HEK293 (cell line): ENCODE data around the gene ABHD17A.

Source experiments
- CTCF ChIA-PET: fragments of 350-600 bp; formaldehyde crosslinking; extraction: SDS; loops from one replicate; lab custom pipeline; 2021; ENCODE audit warnings: antibody characterized with exemption; lab: Yijun Ruan, JAX
- POLR2A ChIA-PET: fragments of 300-600 bp; formaldehyde crosslinking; extraction: SDS; loops from one replicate; lab custom pipeline; 2020; ENCODE audit warnings: antibody characterized with exemption, inconsistent platforms; lab: Yijun Ruan, JAX
- H3K27ac ChIP-seq: fragments of 200-500 bp; sonication (Bioruptor generic); 2 replicates; pipeline ENCODE4 v1.5.1; 2014; ENCODE audit warnings: low read depth, low read length, control low read depth, inconsistent platforms; ENCODE audit errors: extremely low read depth
- H3K36me3 ChIP-seq, 2 experiments: fragments of 200-500 bp in 1 of 2; sonication (Bioruptor generic) in 1 of 2; 1 replicate in 1 of 2; 2 replicates in 1 of 2; pipeline ENCODE4 v1.5.1; 2014 to 2017; ENCODE audit warnings: inconsistent platforms in 2 of 2, low read length in 2 of 2; ENCODE audit not compliant: control insufficient read depth in 2 of 2, insufficient read depth in 1 of 2
- H3K4me1 ChIP-seq: fragments of 200-500 bp; sonication (Bioruptor generic); 2 replicates; pipeline ENCODE4 v1.5.1; 2014; ENCODE audit warnings: mild to moderate bottlenecking, low read length, inconsistent platforms; ENCODE audit not compliant: control insufficient read depth, insufficient read depth
- H3K4me3 ChIP-seq: 2 replicates; pipeline ENCODE4 v1.5.1; 2011; ENCODE audit warnings: low read depth, mild to moderate bottlenecking, control low read depth, low read length, moderate library complexity
- H3K9me3 ChIP-seq: fragments of 200-500 bp; sonication (Bioruptor generic); 2 replicates; pipeline ENCODE4 v1.5.1; 2014; ENCODE audit warnings: low read depth, low read length, inconsistent platforms; ENCODE audit not compliant: control insufficient read depth, insufficient read depth
- HOXC10 ChIP-seq: sonication (generic); formaldehyde crosslinking; IDR thresholded peaks from 2 replicates; pipeline ENCODE4 v1.8.1; 2023; ENCODE audit warnings: mild to moderate bottlenecking, missing genetic modification reagents
- KLF7 ChIP-seq: fragments of 450-650 bp; formaldehyde crosslinking; IDR thresholded peaks from 2 replicates; pipeline ENCODE4 v1.5.1; 2016; ENCODE audit warnings: missing biosample characterization, missing genetic modification characterization, borderline replicate concordance
- PRDM6 ChIP-seq: fragments of 450-650 bp; formaldehyde crosslinking; IDR thresholded peaks from 2 replicates; pipeline ENCODE4 v1.5.1; 2017; ENCODE audit warnings: missing biosample characterization, missing genetic modification characterization
- RBAK ChIP-seq: fragments of 450-650 bp; formaldehyde crosslinking; IDR thresholded peaks from 2 replicates; pipeline ENCODE4 v1.5.1; 2016; ENCODE audit warnings: missing biosample characterization, missing genetic modification characterization
- SCRT1 ChIP-seq: fragments of 450-650 bp; formaldehyde crosslinking; IDR thresholded peaks from 2 replicates; pipeline ENCODE4 v1.5.1; 2016; ENCODE audit warnings: missing biosample characterization, missing genetic modification characterization, borderline replicate concordance
- SETDB1 ChIP-seq: IDR thresholded peaks from one replicate; pipeline ENCODE4 v1.6.1; 2017; ENCODE audit warnings: mild to moderate bottlenecking, low read length, moderate library complexity, mixed read lengths; ENCODE audit not compliant: insufficient read length
- WT1 ChIP-seq: fragments of 450-650 bp; formaldehyde crosslinking; IDR thresholded peaks from 2 replicates; pipeline ENCODE4 v1.5.1; 2016; ENCODE audit warnings: missing biosample characterization, missing genetic modification characterization
- YY1 ChIP-seq: fragments of 450-650 bp; formaldehyde crosslinking; IDR thresholded peaks from 2 replicates; pipeline ENCODE4 v1.5.1; 2018; ENCODE audit warnings: missing biosample characterization, missing genetic modification characterization
- ZBTB17 ChIP-seq: fragments of 450-650 bp; formaldehyde crosslinking; IDR thresholded peaks from 2 replicates; pipeline ENCODE4 v1.5.1; 2016; ENCODE audit warnings: missing biosample characterization, missing genetic modification characterization
- ZBTB7A ChIP-seq: fragments of 450-650 bp; formaldehyde crosslinking; IDR thresholded peaks from 2 replicates; pipeline ENCODE4 v1.5.1; 2016; ENCODE audit warnings: low read depth, missing biosample characterization, missing genetic modification characterization
- ZEB2 ChIP-seq: fragments of 450-650 bp; formaldehyde crosslinking; IDR thresholded peaks from 2 replicates; pipeline ENCODE4 v1.5.1; 2016; ENCODE audit warnings: missing biosample characterization, missing genetic modification characterization
- ZIC2 ChIP-seq: fragments of 450-650 bp; formaldehyde crosslinking; IDR thresholded peaks from 2 replicates; pipeline ENCODE4 v1.5.1; 2016; ENCODE audit warnings: missing biosample characterization, missing genetic modification characterization
- ZNF121 ChIP-seq: fragments of 450-650 bp; formaldehyde crosslinking; IDR thresholded peaks from 2 replicates; pipeline ENCODE4 v1.5.1; 2016; ENCODE audit warnings: missing biosample characterization, missing genetic modification characterization
- ZNF133 ChIP-seq: fragments of 450-650 bp; formaldehyde crosslinking; IDR thresholded peaks from 2 replicates; pipeline ENCODE4 v1.5.1; 2016; ENCODE audit warnings: missing biosample characterization, missing genetic modification characterization
- ZNF169 ChIP-seq: fragments of 450-650 bp; formaldehyde crosslinking; IDR thresholded peaks from 2 replicates; pipeline ENCODE4 v1.5.1; 2016; ENCODE audit warnings: missing biosample characterization, missing genetic modification characterization
- ZNF19 ChIP-seq: fragments of 450-650 bp; formaldehyde crosslinking; IDR thresholded peaks from 2 replicates; pipeline ENCODE4; 2016; ENCODE audit warnings: missing biosample characterization, missing genetic modification characterization, low read depth
- ZNF404 ChIP-seq: fragments of 450-650 bp; formaldehyde crosslinking; IDR thresholded peaks from 2 replicates; pipeline ENCODE4 v1.5.1; 2017; ENCODE audit warnings: missing biosample characterization, missing genetic modification characterization
- ZNF488 ChIP-seq: fragments of 450-650 bp; formaldehyde crosslinking; IDR thresholded peaks from 2 replicates; pipeline ENCODE4 v1.5.1; 2016; ENCODE audit warnings: missing biosample characterization, missing genetic modification characterization
- ZNF558 ChIP-seq: fragments of 450-650 bp; formaldehyde crosslinking; IDR thresholded peaks from 2 replicates; pipeline ENCODE4 v1.5.1; 2016; ENCODE audit warnings: missing biosample characterization, missing genetic modification characterization
- ZSCAN4 ChIP-seq: fragments of 450-650 bp; formaldehyde crosslinking; IDR thresholded peaks from 2 replicates; pipeline ENCODE4 v1.5.1; 2017; ENCODE audit warnings: missing biosample characterization, missing genetic modification characterization
- TF ChIP-seq, protein P1 (sequence below): fragments of 450-650 bp; formaldehyde crosslinking; IDR thresholded peaks from 2 replicates; pipeline ENCODE4 v1.5.1; 2016; ENCODE audit warnings: missing biosample characterization, missing genetic modification characterization

ABHD17A gene

DNA sequence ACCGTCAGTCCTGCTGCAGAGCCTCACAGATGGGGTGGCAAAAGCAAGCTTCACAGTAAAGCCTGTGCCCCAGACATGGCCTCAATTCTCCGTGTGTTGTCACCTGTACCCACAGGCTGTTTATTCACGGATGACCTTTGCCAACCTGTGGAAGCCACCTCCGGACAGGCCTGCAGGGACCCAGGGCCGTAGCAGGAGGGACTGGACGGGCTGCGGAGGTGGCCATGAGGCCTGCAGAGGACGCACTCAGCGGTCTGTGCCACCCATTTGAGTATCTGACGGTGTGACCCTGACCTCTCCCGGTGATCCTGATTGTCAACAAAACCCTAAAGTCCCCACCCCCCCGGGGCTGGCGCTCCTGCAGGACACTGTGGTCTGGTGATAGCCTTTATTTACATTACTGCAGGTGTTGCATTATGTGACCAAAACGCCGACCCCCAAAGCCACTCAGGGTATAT is 14.1 kb downstream of the ABHD17A start:
- no peak overlapping the region for H3K4me3 ChIP-seq

GRCh38 chr19:1868971-1869370 is 16.3 kb downstream of the ABHD17A start:
- ChIA-PET CTCF (interaction anchor here (0.7 to 1.1 kb wide), 6 partner anchors 16 to 393 kb away, joined by 3 to 5 read pairs (median 3); no protein-coding TSS in a partner anchor), POLR2A (interaction anchor here (0.6 kb wide), 1 partner anchor 16 kb away, joined by 3 read pairs; the partner anchor contains the start of gene ABHD17A)
- Histone ChIP-seq H3K9me3 (no peaks in the 10 kb centered on the region), H3K4me1 (peaks cover 5% of the 10 kb centered on the region), H3K36me3 (peaks cover 0 to 18% of the 10 kb centered on the region in 2 experiments; a peak in 2 of 3 replicates), H3K4me3 (no peak overlapping the region), H3K27ac (no peak overlapping the region)
- TF ChIP-seq ZBTB7A (tag by site-specific recombination) = no peak
- TF ChIP-seq ZIC2 = no peak
- no peak for TF ChIP-seq ZBTB17
- TF ChIP-seq ZEB2 (tag by site-specific recombination) = peak; percentile 34; the same call in 1 of the 2 replicates

More for the DNA sequence above, 14.1 kb downstream of the ABHD17A start:
- peaks cover 10% of the 10 kb centered on the region for H3K4me1 ChIP-seq
- peaks cover 0 to 18% of the 10 kb centered on the region in 2 experiments; a peak in 2 of 3 replicates for H3K36me3 ChIP-seq
- CTCF ChIA-PET = no interaction called here
- no peak overlapping the region for H3K27ac ChIP-seq
- no peaks in the 10 kb centered on the region for H3K9me3 ChIP-seq
- POLR2A ChIA-PET = interaction anchor here (1.0 kb wide), 1 partner anchor 13 kb away, joined by 3 read pairs; no protein-coding TSS in a partner anchor
- TF ChIP-seq WT1 (no peak), ZNF133 (tag by site-specific recombination) (peak; percentile 89), ZNF404 (tag by site-specific recombination) (no peak), SETDB1 (no peak), KLF7 (tag by site-specific recombination) (no peak), ZNF488 (tag by site-specific recombination) (no peak), SCRT1 (tag by site-specific recombination) (0 out of 2 replicates have a peak, but pooled peaks have one; percentile 17), ZNF169 (no peak), YY1 (tag by site-specific recombination) (no peak), ZSCAN4 (tag by site-specific recombination) (no peak), HOXC10 (CRISPR knock-in tag) (no peak), PRDM6 (tag by site-specific recombination) (no peak), RBAK (tag by site-specific recombination) (no peak), ZNF558 (tag by site-specific recombination) (no peak), ZNF19 (tag by site-specific recombination) (no peak)

GRCh38 chr19:1867349-1867724 is 18.0 kb downstream of the ABHD17A start:
- H3K27ac ChIP-seq = no peak overlapping the region
- no peak overlapping the region for H3K4me3 ChIP-seq
- ChIA-PET CTCF (no interaction called here), POLR2A (interaction anchor here (0.7 kb wide), 1 partner anchor 398 kb away, joined by 3 read pairs; no protein-coding TSS in a partner anchor)
- H3K4me1 ChIP-seq = no peaks in the 10 kb centered on the region
- peaks cover 0 to 5% of the 10 kb centered on the region in 2 experiments; a peak in 2 of 3 replicates for H3K36me3 ChIP-seq
- no peaks in the 10 kb centered on the region for H3K9me3 ChIP-seq
- TF ChIP-seq ZNF121 (tag by site-specific recombination) = peak; percentile 99
- TF ChIP-seq, protein P1, sequence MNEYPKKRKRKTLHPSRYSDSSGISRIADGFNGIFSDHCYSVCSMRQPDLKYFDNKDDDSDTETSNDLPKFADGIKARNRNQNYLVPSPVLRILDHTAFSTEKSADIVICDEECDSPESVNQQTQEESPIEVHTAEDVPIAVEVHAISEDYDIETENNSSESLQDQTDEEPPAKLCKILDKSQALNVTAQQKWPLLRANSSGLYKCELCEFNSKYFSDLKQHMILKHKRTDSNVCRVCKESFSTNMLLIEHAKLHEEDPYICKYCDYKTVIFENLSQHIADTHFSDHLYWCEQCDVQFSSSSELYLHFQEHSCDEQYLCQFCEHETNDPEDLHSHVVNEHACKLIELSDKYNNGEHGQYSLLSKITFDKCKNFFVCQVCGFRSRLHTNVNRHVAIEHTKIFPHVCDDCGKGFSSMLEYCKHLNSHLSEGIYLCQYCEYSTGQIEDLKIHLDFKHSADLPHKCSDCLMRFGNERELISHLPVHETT = no peak
